ENCODE results near the gene MERTK.

Gene MERTK

GRCh38 chr2:112006076-112006410 is 107.6 kb downstream of the MERTK start:
- no peak overlapping the region for H3K4me3 ChIP-seq (replicated peaks in 1 of 2; ENCODE audit: low read depth in 2 of 2, low read length in 2 of 2)
- peak; percentile 63 to 79 for DNase-seq (ENCODE audit: low read depth in 2 of 2)
- TF ChIP-seq CTCF (IDR thresholded peaks at IDR 0.05; ENCODE audit: low read depth, low read length), result no peak

GRCh38 chr2:112007493-112007892 is 109.1 kb downstream of the MERTK start:
- DNase-seq (ENCODE audit: low read depth in 2 of 2), result no peak
- no peak for TF ChIP-seq CTCF (IDR thresholded peaks at IDR 0.05; ENCODE audit: low read depth, low read length)
- H3K4me3 ChIP-seq (replicated peaks in 1 of 2; ENCODE audit: low read depth in 2 of 2, low read length in 2 of 2), result no peak overlapping the region

- DNase-seq (ENCODE audit: low read depth in 2 of 2), result no peak
- H3K4me3 ChIP-seq (replicated peaks in 1 of 2; ENCODE audit: low read depth in 2 of 2, low read length in 2 of 2), result no peak overlapping the region
- TF ChIP-seq CTCF (IDR thresholded peaks at IDR 0.05; ENCODE audit: low read depth, low read length), result no peak
Measured at GRCh38 chr2:112008910-112009485, 110.6 kb downstream of the MERTK start.

GRCh38 chr2:112010751-112011150 is 112.3 kb downstream of the MERTK start:
- DNase-seq (ENCODE audit: low read depth in 2 of 2), result no peak
- no peak overlapping the region for H3K4me3 ChIP-seq (replicated peaks in 1 of 2; ENCODE audit: low read depth in 2 of 2, low read length in 2 of 2)
- TF ChIP-seq CTCF (IDR thresholded peaks at IDR 0.05; ENCODE audit: low read depth, low read length), result no peak

GRCh38 chr2:112012556-112012955 is 114.1 kb downstream of the MERTK start:
- H3K4me3 ChIP-seq (replicated peaks in 1 of 2; ENCODE audit: low read depth in 2 of 2, low read length in 2 of 2), result no peak overlapping the region
- no peak for DNase-seq (ENCODE audit: low read depth in 2 of 2)
- TF ChIP-seq CTCF (IDR thresholded peaks at IDR 0.05; ENCODE audit: low read depth, low read length), result no peak

GRCh38 chr2:112018846-112019245 is 120.4 kb downstream of the MERTK start:
- no peak for TF ChIP-seq CTCF (IDR thresholded peaks at IDR 0.05; ENCODE audit: low read depth, low read length)
- H3K4me3 ChIP-seq (replicated peaks in 1 of 2; ENCODE audit: low read depth in 2 of 2, low read length in 2 of 2), result no peak overlapping the region
- no peak for DNase-seq (ENCODE audit: low read depth in 2 of 2)

GRCh38 chr2:112019569-112019982 is 121.2 kb downstream of the MERTK start:
- no peak for DNase-seq (ENCODE audit: low read depth in 2 of 2)
- no peak overlapping the region for H3K4me3 ChIP-seq (replicated peaks in 1 of 2; ENCODE audit: low read depth in 2 of 2, low read length in 2 of 2)
- TF ChIP-seq CTCF (IDR thresholded peaks at IDR 0.05; ENCODE audit: low read depth, low read length), result no peak
